OCI-LY1 (cell line): ENCODE results near the gene VIT.

Experiments used
- CTCF ChIP-seq: fragments of 200-600 bp; sonication (generic), shearing (Covaris generic); IDR thresholded peaks from 2 replicates; pipeline ENCODE4 v1.5.1; 2017; ENCODE audit warnings: mild to moderate bottlenecking, antibody characterized with exemption, low read length, moderate library complexity, mixed read lengths
- EZH2 ChIP-seq: fragments of 200-600 bp; sonication (generic), shearing (Covaris generic); IDR thresholded peaks from 2 replicates; pipeline ENCODE4 v1.8.0; 2017; ENCODE audit warnings: borderline replicate concordance, mixed run types, mild to moderate bottlenecking, antibody characterized with exemption, low read length, moderate library complexity, mixed read lengths

- TF ChIP-seq EZH2 (no peak), CTCF (no peak)
Observed at GRCh38 chr2:36789181-36789804, 92.8 kb downstream of the VIT start.
